NCI-H2081 (cell line): Measurements from ENCODE around the gene USP5.
"Not testable (repeated sequence)": the region's sequence is repeated elsewhere in the genome, so short reads cannot be mapped to it uniquely, and the experiment has no call there.

ENCODE experiments used
- DNase-seq, 2 experiments: peaks; one replicate each; lab custom pipeline; 2025; lab: John Stamatoyannopoulos, UW

Gene USP5

GRCh38 chr12:6863586-6864321, 11.8 kb downstream of the USP5 start:
- DNase-seq: no peak

DNA sequence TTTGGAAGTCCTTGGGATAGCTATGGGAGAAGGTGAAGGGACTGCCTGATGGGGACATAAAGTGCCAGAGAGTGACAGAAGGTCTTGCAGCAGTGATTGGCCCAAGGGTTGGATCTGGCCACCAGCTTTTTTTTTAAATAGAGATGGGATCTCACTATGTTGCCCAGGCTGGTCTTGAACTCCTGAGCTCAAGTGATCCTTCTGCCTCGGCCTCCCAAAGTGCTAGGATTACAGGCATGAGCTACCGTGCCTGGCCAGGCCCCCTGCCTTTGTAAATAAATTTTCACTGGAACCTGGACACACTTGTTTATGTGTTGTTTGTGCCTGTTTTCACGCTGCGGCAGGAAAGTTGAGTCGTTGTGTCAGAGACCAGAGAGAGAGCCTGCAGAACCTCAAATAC, 13.4 kb downstream of the USP5 start:
- DNase-seq: not testable (repeated sequence)

- no peak for DNase-seq
These were observed 14.4 kb downstream of the USP5 start for GRCh38 chr12:6866163-6866919.

- no peak for DNase-seq
These were observed 15.0 kb downstream of the USP5 start for GRCh38 chr12:6866920-6867412.

- peak; percentile 69 to 82 for DNase-seq
These were observed 15.7 kb downstream of the USP5 start, which contains the start of gene TPI1 for GRCh38 chr12:6867413-6868210. Gene TPI1, plus strand, starts transcription at chr12:6867531. Its CDS starts 36 bp downstream, at chr12:6867567.

DNA sequence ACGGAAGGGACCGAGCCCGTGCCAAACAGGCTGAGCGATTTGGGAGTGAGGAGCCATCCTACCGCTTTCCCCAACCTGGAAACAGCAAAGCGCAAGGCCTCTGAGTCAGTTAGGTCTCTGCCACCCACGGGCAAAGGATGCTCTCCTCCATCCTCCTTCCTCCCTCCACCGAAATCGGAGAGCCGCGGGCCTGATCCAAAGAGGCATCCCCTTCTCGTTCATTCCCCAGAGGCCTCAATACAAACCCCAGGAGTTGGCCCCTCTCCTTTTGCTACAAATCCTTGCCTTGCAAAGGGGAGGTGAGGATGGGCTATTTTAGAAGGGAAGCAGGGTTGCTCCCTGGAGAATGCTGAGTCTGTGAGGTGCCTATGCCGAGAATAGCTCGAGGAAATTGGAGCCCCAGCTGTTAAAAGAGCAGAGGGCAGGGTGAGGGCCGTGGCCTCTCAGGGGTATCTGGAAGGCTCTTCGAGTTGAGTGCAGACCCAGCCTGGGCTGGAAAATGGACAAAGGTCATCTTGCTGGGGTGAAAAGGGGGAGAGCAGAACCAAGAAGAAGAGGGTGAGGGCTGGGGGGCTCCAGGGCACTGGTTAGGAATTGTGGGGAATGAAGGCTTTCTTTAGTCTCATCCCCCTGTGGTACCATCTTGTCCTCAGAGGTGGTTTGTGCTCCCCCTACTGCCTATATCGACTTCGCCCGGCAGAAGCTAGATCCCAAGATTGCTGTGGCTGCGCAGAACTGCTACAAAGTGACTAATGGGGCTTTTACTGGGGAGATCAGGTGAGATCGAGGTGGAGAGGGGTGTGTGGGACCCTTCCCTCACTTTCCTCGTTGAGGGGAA, 16.5 kb downstream of the USP5 start:
- no peak for DNase-seq

- peak; percentile 70 to 75 for DNase-seq
These were observed 17.4 kb downstream of the USP5 start for GRCh38 chr12:6869049-6870021.

GRCh38 chr12:6870304-6870703, 18.4 kb downstream of the USP5 start:
- not testable (repeated sequence) for DNase-seq

GRCh38 chr12:6871052-6871957, 19.4 kb downstream of the USP5 start:
- peak in 1 of 2 experiments; percentile 14 for DNase-seq

DNA sequence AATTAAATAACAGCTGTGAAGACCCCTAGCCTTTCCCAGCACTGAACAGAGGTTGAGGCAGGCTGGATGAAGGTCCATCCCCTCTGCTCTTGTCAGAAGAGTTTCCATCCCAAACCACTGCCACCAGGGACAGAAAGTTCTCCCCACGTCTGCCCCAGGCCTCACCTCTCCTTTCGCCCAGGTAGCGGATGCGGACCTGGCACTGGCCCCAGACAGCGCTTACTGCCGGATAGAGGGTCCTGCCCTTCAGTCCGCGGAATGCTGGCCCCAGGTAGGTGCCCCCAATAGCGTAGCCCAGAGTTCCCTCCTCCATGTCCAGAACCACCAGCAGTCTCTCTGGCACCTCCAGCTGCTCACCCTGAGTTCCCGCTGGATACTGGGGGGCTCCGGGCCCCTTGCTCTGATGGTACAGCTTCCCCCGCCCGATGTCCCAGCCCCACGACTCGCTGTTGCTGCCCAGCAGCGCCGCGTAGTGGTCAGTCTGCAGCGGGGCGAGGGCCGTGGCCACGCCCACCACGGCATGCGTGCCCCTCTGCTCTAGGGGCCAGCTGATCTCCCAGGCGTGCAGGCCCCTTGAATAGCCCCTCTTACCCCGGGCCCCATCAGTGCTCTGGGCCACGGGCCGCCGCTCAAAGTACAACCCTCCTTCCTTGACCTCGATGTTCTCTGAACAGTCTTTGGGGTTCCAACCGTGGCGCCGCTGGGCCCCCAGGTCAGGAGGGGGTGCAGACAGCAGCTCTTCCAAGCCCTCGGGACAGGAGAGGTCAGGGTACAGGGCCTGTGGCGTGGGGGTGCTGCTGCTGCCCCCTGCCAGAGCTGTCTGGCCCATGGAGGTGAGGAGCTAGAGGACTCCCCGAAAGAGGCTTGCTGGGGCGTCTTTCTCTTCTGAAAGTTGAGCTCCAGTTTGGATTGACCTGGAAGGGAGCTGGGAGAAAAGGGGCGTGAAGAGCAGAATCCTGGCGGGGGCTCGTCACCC, 20.4 kb downstream of the USP5 start:
- DNase-seq: peak; percentile 73 to 75

DNA sequence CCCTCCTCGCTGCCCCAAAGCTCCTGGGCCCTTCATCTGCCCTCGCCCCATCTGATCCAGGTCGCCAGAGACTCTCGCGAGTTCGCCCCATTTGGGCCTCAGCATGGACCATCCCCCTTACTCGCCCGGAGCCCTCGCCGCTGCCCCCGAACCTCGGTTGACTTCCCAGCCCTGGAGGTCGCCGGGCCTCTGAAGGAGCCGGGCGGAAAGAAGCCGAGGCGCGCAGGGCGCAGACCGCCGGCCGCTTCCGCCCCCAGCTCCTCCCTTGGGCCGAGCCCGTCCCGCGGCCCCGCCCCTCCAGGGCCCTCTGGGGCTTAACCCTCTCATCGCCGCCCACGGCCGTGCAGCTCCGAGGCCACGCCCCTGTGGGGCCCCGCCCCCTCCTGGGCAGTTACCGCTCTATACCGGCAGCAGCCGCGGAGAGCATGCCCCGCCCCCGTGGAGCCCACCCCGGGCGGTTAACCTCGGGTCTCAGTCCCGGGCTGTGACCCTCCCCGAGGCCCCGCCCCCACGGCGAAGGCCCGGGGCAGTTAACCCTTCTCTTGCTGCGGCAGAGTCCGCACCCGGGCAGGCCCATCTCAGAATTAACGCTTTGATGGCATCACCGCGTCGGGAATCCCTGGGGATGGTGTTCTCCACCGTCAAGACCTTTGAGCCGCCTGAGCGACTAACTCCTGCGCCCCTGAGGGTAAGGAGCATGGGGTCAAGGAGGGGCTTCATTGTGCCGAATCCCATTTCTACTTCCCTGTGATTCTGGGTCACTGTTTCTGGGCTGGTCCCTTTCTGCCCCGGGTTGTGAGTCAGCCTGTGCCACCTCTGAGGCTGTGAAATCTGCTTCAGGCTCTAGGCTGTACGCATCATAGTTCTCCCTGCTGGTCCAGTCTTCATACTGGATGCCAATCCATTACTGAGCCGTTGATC, 21.4 kb downstream of the USP5 start, which contains the start of gene SPSB2:
Gene SPSB2 (minus strand): TSS at position 210 of the 921 bp plus-strand sequence. CDS start 402 bp downstream, outside the sequence.
- DNase-seq: peak; percentile 92 to 95

GRCh38 chr12:6874015-6874368, 22.0 kb downstream of the USP5 start:
- DNase-seq: not testable (repeated sequence)

GRCh38 chr12:6879824-6880223, 27.9 kb downstream of the USP5 start:
- DNase-seq: not testable (repeated sequence)

- DNase-seq: no peak
These were observed 31.3 kb downstream of the USP5 start for GRCh38 chr12:6883252-6883651.

GRCh38 chr12:6883683-6884082, 31.7 kb downstream of the USP5 start:
- no peak for DNase-seq

DNA sequence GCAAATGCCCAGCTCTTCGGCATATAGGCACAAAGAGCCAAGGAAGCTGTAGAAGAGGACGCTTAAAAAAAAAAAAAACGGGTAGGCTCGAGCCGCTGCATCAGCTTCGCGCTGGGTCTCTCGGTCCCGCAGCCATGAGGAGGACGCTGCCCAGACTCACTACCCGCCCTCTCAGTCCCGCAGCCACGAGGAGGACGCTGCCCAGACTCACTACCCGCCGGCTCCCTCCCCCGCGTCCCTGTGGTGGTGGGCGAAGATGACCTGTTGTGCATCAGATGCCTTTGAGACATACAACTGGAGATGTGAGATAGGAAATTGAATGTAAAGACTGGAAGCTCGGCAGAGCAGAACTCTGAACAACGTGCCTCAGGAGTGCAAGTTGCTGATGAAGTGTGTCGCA, 32.6 kb downstream of the USP5 start:
- DNase-seq: no peak
